ENCODE data around the gene HLF.
A peak's percentile ranks its signal among the peaks of the same experiment; 100 is the strongest.

Gene HLF

GRCh38 chr17:55301521-55302406, 37.0 kb downstream of the HLF start:
- no peak overlapping the region for H3K27ac ChIP-seq
- no peak for DNase-seq
- H3K27me3 ChIP-seq (replicated peaks): no peaks in the 10 kb centered on the region
- in situ Hi-C loops (cut with HindIII; ENCODE audit: low pct_ligation_motif_present, low sequenced_read_pairs): no loop called here
- no peaks in the 10 kb centered on the region for H3K36me3 ChIP-seq (replicated peaks)
- H3K4me3 ChIP-seq (ENCODE audit: low read depth, low read length): no peak overlapping the region
- no peak for TF ChIP-seq CTCF (IDR thresholded peaks at IDR 0.05; ENCODE audit: low read depth, low read length, missing control alignments)

- no peak for TF ChIP-seq CTCF (IDR thresholded peaks at IDR 0.05; ENCODE audit: low read depth, low read length, missing control alignments)
- H3K36me3 ChIP-seq (replicated peaks): no peaks in the 10 kb centered on the region
- H3K4me3 ChIP-seq (ENCODE audit: low read depth, low read length): no peak overlapping the region
- no peak overlapping the region for H3K27ac ChIP-seq
- no peaks in the 10 kb centered on the region for H3K27me3 ChIP-seq (replicated peaks)
- in situ Hi-C loops (cut with HindIII; ENCODE audit: low pct_ligation_motif_present, low sequenced_read_pairs): no loop called here
- DNase-seq: no peak
Observed at GRCh38 chr17:55302407-55302787, 37.6 kb downstream of the HLF start.

- in situ Hi-C loops (cut with HindIII; ENCODE audit: low pct_ligation_motif_present, low sequenced_read_pairs): no loop called here
- Histone ChIP-seq H3K27ac (no peak overlapping the region), H3K36me3 (replicated peaks) (no peaks in the 10 kb centered on the region), H3K27me3 (replicated peaks) (no peaks in the 10 kb centered on the region), H3K4me3 (ENCODE audit: low read depth, low read length) (no peak overlapping the region)
- TF ChIP-seq CTCF (IDR thresholded peaks at IDR 0.05; ENCODE audit: low read depth, low read length, missing control alignments): no peak
- no peak for DNase-seq
Observed at GRCh38 chr17:55303008-55303493, 38.3 kb downstream of the HLF start.

GRCh38 chr17:55303701-55304145, 39.0 kb downstream of the HLF start:
- no peak overlapping the region for H3K4me3 ChIP-seq (ENCODE audit: low read depth, low read length)

GRCh38 chr17:55304171-55304859, 39.6 kb downstream of the HLF start:
- Histone ChIP-seq H3K27me3 (replicated peaks) (no peaks in the 10 kb centered on the region), H3K36me3 (replicated peaks) (no peaks in the 10 kb centered on the region), H3K27ac (no peak overlapping the region), H3K4me3 (ENCODE audit: low read depth, low read length) (no peak overlapping the region)
- no peak for TF ChIP-seq CTCF (IDR thresholded peaks at IDR 0.05; ENCODE audit: low read depth, low read length, missing control alignments)
- in situ Hi-C loops (cut with HindIII; ENCODE audit: low pct_ligation_motif_present, low sequenced_read_pairs): no loop called here
- no peak for DNase-seq

More at GRCh38 chr17:55303701-55304145, 39.0 kb downstream of the HLF start:
- no peaks in the 10 kb centered on the region for H3K27me3 ChIP-seq (replicated peaks)
- H3K36me3 ChIP-seq (replicated peaks): no peaks in the 10 kb centered on the region
- DNase-seq: no peak
- in situ Hi-C loops (cut with HindIII; ENCODE audit: low pct_ligation_motif_present, low sequenced_read_pairs): no loop called here
- peak; percentile 37 for TF ChIP-seq CTCF (IDR thresholded peaks at IDR 0.05; ENCODE audit: low read depth, low read length, missing control alignments)
- H3K27ac ChIP-seq: no peak overlapping the region

Data from brain microvascular endothelial cell (primary cell).